HFFc6 (cell line): ENCODE data around the gene MAPK7. TPM values are rescaled to one million over a fixed set of nuclear protein-coding genes. Genes with fewer than 3 reads are reported as not detected.

ENCODE experiments used
- DNase-seq: peaks from one replicate; pipeline ENCODE4 v3.0.0-alpha.2; 2018
- H3K27ac Mint-ChIP-seq: 2 replicates; pipeline ENCODE4 v1.8.0; 2020; ENCODE audit warnings: mild to moderate bottlenecking, mixed read lengths
- H3K27me3 Mint-ChIP-seq: 2 replicates; pipeline ENCODE4 v1.8.0; 2021; ENCODE audit warnings: mild to moderate bottlenecking, moderate library complexity, mixed read lengths; ENCODE audit not compliant: insufficient read depth
- H3K36me3 Mint-ChIP-seq: 2 replicates; pipeline ENCODE4 v1.8.0; 2021; ENCODE audit warnings: low read depth, mixed read lengths
- H3K4me1 Mint-ChIP-seq: 2 replicates; pipeline ENCODE4 v1.8.0; 2020; ENCODE audit warnings: low read depth, mixed read lengths
- H3K4me3 Mint-ChIP-seq: 2 replicates; pipeline ENCODE4 v1.8.0; 2020; ENCODE audit warnings: mild to moderate bottlenecking, moderate library complexity, mixed read lengths
- H3K9me3 Mint-ChIP-seq: 2 replicates; pipeline ENCODE4 v1.8.0; 2020; ENCODE audit warnings: mild to moderate bottlenecking, mixed read lengths
- microRNA-seq: library from miRNA; unstranded; fragments of <30 nt; microRNA quantifications from one replicate; pipeline ENCODE4, GENCODE V29; 2019
- total RNA-seq, 6 experiments: library from RNA; stranded (reverse); fragmentation: NEBNext Ultra II Directional; extraction: Animal tissue kit (Norgen Biotek cat#: 25700); gene quantifications; 2 replicates in 1 of 6; 3 replicates in 5 of 6; pipeline ENCODE4 v1.2.3, GENCODE V29; 2021
- TF ChIP-seq, protein P1 (sequence below): fragments of 200-600 bp; sonication (generic); IDR thresholded peaks from 2 replicates; pipeline ENCODE4 v1.5.0; 2021; ENCODE audit warnings: antibody characterized with exemption, mild to moderate bottlenecking

Gene MAPK7
- total RNA-seq, 6 experiments from 2014 or later = 18.5 to 27.1 (median 23.9) TPM

DNA sequence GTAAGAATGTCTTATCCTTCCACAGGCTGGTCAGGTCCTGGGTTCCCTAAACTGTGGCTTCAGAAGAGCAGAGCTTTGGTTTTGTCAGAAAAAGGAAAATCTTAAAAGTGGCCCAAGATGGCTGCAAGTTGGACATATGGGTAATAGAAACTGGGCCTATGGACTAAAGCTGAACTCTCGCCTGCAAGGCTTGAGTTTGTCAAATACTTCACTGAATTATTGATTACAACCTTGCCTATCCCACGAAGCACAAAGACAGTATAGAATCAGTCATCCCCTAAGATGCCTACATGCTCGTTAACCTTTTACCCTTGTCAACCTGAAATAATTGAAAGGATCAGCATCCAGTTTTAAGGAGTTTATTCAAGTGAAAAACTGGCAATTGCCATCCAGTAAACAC is 53.4 kb downstream of the MAPK7 start:
- DNase-seq = no peak
- no peak overlapping the region for H3K27ac Mint-ChIP-seq
- H3K9me3 Mint-ChIP-seq = no peaks in the 10 kb centered on the region
- no peaks in the 10 kb centered on the region for H3K4me1 Mint-ChIP-seq
- no peaks in the 10 kb centered on the region for H3K36me3 Mint-ChIP-seq
- TF ChIP-seq, protein P1, sequence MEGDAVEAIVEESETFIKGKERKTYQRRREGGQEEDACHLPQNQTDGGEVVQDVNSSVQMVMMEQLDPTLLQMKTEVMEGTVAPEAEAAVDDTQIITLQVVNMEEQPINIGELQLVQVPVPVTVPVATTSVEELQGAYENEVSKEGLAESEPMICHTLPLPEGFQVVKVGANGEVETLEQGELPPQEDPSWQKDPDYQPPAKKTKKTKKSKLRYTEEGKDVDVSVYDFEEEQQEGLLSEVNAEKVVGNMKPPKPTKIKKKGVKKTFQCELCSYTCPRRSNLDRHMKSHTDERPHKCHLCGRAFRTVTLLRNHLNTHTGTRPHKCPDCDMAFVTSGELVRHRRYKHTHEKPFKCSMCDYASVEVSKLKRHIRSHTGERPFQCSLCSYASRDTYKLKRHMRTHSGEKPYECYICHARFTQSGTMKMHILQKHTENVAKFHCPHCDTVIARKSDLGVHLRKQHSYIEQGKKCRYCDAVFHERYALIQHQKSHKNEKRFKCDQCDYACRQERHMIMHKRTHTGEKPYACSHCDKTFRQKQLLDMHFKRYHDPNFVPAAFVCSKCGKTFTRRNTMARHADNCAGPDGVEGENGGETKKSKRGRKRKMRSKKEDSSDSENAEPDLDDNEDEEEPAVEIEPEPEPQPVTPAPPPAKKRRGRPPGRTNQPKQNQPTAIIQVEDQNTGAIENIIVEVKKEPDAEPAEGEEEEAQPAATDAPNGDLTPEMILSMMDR = no peak
- H3K27me3 Mint-ChIP-seq = peaks cover 2% of the 10 kb centered on the region
- no peak overlapping the region for H3K4me3 Mint-ChIP-seq

Small RNA genes within 50 kb of the gene (microRNA-seq; reads per million reads assigned to microRNA genes)
- gene MIR1180 = 2,746 reads per million, percentile 84 among the genes with 10 or more reads in this experiment

Other genes with a start within 250 kb of the MAPK7 start
- gene EPN2, start 141.1 kb upstream of the MAPK7 start, total RNA-seq = 10 to 100 TPM; 40.1 to 47.4 (median 42.7) TPM
- 10 to 100 TPM; 18.0 to 28.9 (median 24.5) TPM for gene B9D1, start 15.8 kb upstream of the MAPK7 start, total RNA-seq
- gene MFAP4, start 8.7 kb downstream of the MAPK7 start, total RNA-seq = 10 to 100 TPM; 17.7 to 46.5 (median 22.0) TPM
- 1 to 10 TPM in 1 of 6 experiments, under 1 TPM in 5; 0.40 to 1.2 (median 0.73) TPM for gene RNF112, start 32.7 kb downstream of the MAPK7 start, total RNA-seq
- under 1 TPM in 1 of 6 experiments, not detected in 5; 0.14 TPM for gene SLC47A1, start 155.4 kb downstream of the MAPK7 start, total RNA-seq